Right lobe of liver (tissue), 4 donors: ENCODE data around the gene QRSL1.

ENCODE experiments used
- POLR2A ChIP-seq: fragments of 450-650 bp; IDR thresholded peaks from one replicate; pipeline ENCODE4 v1.6.1; 2017; ENCODE audit warnings: antibody characterized with exemption, mild to moderate bottlenecking
- TF ChIP-seq, protein P1 (sequence below), 4 donors: fragments of 200-600 bp in 3 of 4; fragments of 450-650 bp in 1 of 4; IDR thresholded peaks; one replicate each; pipeline versions ENCODE4 v1.5.1 to v1.8.0; 2016 to 2022; ENCODE audit warnings: antibody characterized with exemption in 4 of 4, mild to moderate bottlenecking in 2 of 4
- donor health status: DM: no; HTN: no; CAD: no.
- donor health status: DM: no; HTN: no; CAD: no.
- donor health status: DM: no; HTN: yes; CAD: no.

DNA sequence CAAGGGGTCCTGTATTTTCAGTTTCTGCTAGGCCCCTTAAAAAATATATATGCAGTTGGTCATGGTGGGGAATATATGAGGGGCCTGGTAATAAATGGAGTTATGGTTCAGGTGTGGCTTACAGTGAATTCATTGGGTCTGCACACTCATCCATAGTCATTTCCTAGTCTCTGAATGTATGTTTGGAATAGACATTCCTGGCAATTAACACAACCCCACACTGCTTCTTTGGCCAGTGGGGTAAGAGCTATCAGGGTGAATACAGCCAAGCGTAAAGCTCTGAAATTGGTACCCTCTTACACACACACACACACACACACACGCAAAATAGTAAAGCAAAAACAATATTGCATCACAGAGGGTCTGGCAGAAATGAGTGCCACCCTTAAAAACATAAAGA, 56.5 kb downstream of the QRSL1 start:
- TF ChIP-seq POLR2A, result no peak
- TF ChIP-seq, protein P1, sequence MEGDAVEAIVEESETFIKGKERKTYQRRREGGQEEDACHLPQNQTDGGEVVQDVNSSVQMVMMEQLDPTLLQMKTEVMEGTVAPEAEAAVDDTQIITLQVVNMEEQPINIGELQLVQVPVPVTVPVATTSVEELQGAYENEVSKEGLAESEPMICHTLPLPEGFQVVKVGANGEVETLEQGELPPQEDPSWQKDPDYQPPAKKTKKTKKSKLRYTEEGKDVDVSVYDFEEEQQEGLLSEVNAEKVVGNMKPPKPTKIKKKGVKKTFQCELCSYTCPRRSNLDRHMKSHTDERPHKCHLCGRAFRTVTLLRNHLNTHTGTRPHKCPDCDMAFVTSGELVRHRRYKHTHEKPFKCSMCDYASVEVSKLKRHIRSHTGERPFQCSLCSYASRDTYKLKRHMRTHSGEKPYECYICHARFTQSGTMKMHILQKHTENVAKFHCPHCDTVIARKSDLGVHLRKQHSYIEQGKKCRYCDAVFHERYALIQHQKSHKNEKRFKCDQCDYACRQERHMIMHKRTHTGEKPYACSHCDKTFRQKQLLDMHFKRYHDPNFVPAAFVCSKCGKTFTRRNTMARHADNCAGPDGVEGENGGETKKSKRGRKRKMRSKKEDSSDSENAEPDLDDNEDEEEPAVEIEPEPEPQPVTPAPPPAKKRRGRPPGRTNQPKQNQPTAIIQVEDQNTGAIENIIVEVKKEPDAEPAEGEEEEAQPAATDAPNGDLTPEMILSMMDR (IDR thresholded peaks at IDR 0.05), result no peak
